EH (cell line): ENCODE data around the gene SRP72.

Experiments
- DNase-seq: peaks from one replicate; pipeline ENCODE4 v3.0.0-alpha.2; 2015; ENCODE audit warnings: low read depth

Gene SRP72

GRCh38 chr4:56550642-56551041 is 83.2 kb downstream of the SRP72 start:
- DNase-seq = no peak

GRCh38 chr4:56551516-56551915 is 84.1 kb downstream of the SRP72 start:
- no peak for DNase-seq

GRCh38 chr4:56552273-56552672 is 84.9 kb downstream of the SRP72 start:
- no peak for DNase-seq
